Fibroblast of skin of back (primary cell): Measurements from ENCODE around the gene COQ2.

Experiments
- DNase-seq: peaks from one replicate; pipeline ENCODE4 v3.0.0-alpha.2; 2013

Gene COQ2

GRCh38 chr4:83216959-83217683 is 67.5 kb downstream of the COQ2 start:
- DNase-seq = no peak

- DNase-seq = no peak
Measured at GRCh38 chr4:83214079-83214478, 70.5 kb downstream of the COQ2 start.
